TTC549 (cell line): ENCODE measurements around the gene DCST1.

Experiments used
- FAIRE-seq: peaks from 2 replicates; lab custom pipeline; 2012; peaks lifted over from hg19 to GRCh38; lab: Jason Lieb, UNC

The DCST1 gene

DNA sequence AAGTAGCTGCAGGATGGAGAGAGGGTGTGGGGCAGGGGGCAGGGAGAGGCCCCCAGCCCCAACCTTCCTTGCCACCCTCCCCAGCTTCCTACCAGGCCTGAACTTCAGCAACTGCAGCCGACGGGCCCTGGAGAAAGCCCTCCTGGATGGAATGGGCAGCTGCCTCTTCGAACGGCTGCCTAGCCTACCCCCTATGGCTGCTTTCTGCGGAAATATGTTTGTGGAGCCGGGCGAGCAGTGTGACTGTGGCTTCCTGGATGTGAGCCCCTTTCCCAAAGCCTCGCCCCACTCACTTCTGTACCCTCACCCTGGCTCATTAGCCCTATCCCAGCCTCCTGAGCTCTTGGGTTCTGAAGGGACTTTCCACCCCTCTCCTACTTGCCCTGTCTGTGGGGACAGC is 23.5 kb downstream of the DCST1 start:
- no peak for FAIRE-seq

DNA sequence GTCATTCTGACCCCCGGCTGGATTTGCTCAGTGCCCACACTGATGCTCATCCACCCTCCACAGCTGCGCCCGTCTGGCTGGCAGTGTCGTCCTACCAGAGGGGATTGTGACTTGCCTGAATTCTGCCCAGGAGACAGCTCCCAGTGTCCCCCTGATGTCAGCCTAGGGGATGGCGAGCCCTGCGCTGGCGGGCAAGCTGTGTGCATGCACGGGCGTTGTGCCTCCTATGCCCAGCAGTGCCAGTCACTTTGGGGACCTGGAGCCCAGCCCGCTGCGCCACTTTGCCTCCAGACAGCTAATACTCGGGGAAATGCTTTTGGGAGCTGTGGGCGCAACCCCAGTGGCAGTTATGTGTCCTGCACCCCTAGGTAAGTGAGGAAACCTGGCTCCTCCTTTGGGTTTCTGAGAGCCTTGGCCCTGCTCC is 24.2 kb downstream of the DCST1 start:
- no peak for FAIRE-seq

DNA sequence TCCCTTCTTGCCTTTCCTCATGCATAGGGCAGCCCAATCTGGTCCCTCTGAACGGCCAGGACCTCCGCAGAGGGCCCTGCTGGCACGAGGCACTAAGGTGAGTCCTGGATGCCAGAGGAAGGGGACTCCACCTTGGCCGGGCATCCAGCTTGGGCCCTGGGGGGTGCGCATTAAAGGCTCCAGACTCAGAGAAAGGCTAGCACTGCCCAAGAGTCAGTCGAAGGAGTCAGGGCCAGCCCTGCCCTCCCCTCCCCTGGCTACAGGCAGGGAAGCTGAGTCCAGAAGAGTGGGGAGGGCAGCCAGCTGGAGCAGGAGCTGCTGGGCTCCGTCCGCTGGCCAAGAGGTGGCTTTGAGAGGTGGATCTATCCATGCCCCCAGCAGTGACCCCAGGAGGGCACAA is 27.1 kb downstream of the DCST1 start:
- no peak for FAIRE-seq

DNA sequence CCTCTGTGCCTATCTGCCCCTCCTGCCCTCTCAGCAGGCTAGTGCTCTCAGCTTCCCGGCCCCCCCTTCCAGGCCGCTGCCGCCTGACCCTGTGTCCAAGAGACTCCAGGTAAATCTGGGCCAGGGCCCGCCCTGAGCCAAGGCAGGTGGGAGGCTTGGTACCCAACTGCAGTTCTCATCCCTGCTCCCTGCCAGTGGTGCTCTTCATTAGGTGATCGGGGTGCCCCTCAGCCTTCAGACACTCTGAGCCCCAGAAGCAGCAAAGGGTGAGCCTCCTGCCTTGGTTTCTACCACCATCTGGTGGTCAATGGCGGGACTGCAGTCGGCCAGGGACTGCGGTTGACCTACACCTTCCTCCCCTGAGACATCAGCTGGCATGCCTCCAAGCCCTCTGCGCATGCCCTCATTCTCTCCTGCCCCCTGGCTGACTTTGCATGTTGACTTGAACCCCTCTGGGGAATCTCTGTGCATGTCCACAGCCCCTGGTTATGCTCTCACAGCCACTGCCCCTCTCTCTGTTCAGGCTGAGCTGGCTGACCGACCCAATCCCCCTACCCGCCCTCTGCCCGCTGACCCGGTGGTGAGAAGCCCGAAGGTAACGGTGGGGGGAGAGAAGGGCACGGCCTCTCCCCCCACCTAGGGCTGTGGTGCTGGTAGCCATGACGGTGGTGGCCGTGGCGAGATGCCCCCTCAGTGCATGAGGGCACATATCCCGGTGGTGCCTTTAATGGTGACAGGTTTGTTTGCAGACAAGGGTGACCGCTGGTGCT is 27.9 kb downstream of the DCST1 start:
- peak; percentile 90 for FAIRE-seq

- FAIRE-seq = no peak
These were observed 28.6 kb downstream of the DCST1 start for GRCh38 chr1:155062151-155062686.

GRCh38 chr1:155062702-155063411 is 29.2 kb downstream of the DCST1 start:
- peak; percentile 45 for FAIRE-seq

- peak; percentile 96 for FAIRE-seq
These were observed 30.0 kb downstream of the DCST1 start, which contains the start of gene EFNA4 for GRCh38 chr1:155063550-155064110. Gene EFNA4 (plus strand): TSS chr1:155063740. CDS start chr1:155063824, 84 bp downstream.

- FAIRE-seq = no peak
These were observed 30.6 kb downstream of the DCST1 start for GRCh38 chr1:155064111-155064831.

DNA sequence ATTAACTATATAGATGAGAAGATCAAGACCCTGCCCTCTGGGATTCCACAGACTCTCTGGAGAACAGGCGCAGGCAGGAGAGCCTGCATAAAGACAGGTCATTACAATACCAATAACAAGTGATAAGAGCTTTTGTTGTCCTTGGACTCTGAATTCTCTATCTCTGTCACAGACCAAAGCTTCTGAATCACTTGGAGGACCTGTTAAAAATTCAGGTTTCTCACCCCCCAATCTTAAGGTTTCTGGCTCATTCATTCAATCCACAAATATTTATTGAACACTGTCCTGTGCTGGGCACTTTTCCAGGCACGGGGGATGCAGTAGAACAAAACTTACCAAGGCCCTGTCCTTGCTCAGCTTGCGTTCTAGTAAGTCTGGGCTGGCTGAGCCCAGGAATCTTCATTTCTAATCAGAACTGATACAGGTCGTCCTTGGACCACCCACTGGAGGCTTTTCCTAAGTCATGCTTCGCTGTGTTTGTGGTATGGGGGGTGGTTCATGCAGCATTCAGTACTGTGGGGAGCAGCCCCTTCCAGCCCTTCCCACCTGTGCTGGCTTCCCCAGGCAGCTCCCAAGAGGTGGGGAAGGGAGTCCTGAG is 31.3 kb downstream of the DCST1 start:
- no peak for FAIRE-seq

DNA sequence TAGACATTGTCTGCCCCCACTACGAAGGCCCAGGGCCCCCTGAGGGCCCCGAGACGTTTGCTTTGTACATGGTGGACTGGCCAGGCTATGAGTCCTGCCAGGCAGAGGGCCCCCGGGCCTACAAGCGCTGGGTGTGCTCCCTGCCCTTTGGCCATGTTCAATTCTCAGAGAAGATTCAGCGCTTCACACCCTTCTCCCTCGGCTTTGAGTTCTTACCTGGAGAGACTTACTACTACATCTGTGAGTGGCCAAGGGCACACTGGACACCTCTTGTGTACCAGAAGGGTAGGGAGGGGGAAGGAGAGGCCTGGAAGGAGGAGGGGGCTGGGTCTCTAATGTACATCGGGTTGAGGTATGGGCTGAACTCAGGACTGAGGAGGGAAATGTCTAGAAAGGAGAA is 33.2 kb downstream of the DCST1 start:
- no peak for FAIRE-seq

- no peak for FAIRE-seq
These were observed 35.0 kb downstream of the DCST1 start for GRCh38 chr1:155068599-155068998.

DNA sequence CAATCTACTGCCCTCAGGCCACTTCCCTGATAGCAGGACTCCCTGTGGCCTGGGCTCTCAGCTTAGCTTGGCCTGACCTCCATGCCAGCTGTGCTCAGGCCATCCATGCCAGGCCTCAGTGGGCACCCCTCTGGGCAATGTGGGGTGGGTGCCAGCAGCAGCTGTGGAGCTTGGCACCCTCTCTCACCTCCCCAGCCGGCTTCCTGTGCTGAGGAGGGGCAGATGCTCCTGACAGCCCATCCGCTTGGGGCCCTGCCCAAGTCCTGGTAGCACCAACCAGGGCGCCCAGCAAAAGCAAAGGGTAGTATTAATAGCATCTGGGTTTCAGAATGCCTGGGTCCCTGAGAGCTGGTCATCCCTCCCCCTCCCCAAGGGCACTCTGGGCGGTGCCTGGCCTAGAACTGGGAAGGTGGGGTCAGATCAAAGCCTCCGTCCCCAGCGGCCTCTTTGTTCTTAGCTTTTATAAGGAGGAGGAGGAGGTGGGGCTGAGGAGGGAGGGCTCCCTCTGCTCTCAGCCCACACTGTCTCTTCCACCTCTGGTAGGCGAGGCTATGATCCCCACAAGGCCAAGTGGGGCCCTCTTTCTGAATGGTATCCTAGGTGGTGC is 36.0 kb downstream of the DCST1 start:
- FAIRE-seq = no peak

- no peak for FAIRE-seq
These were observed 36.6 kb downstream of the DCST1 start for GRCh38 chr1:155070158-155070621.

DNA sequence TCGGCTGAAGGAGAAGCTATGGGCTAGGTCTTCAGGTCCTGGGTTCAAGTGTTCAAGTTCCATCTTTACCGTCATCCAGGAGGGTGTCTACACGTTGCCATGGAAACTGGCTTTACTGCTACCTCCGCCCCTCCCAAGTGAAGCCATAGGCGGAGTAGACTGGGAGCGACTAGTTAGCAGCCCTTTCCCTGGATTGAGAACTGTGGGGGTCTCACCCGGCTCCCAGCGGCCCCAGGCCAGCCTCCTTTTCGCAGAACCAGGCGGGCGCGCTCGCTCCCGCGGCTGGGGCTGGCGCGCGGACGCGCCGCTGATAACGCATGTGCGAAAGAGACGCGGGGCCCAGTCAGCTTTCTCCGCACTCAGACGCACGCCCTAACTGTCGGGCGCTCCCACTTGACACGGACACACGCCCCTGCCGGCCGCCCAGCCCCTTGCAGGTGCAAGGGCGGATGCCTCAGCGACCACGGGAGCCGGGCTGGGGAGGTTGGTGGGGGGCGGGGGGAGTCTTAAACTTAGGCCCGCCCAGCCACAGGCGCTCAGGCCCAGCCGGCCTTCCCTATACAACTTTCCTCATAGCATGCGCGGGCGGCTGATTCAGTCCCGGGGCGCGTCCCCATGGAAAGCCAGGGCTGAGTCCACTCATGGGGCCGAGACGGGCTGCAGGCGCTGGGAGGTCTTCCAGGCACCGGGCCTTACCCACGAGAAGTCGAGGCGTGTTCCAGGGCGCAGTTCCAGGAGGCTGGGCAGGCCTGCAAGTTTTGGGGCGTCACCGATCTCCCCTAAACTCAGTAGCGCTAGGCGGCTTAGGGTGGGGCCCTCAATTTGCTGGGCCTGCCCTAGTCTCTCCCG is 37.3 kb downstream of the DCST1 start:
- FAIRE-seq = no peak

DNA sequence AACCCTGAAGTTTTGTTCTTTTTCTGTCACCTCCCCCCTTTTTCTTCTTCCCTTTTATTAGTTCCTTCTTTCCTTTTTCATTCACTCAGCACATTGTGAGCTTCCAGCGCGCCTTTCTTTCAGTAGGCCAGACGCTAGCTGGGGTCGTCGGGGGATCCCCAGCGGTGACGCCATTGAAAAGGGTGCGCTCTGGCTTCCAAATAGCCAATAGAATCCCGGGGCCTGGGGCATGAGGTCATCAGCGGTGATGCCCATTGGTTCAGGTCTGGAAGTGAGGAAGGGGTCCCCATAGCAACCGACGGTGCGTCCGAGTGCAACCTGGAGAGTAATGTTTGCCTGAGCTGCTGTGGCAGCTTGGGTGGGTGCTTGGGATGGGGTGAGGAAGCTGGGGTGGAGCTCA is 38.1 kb downstream of the DCST1 start:
- FAIRE-seq = no peak

- no peak for FAIRE-seq
These were observed 39.1 kb downstream of the DCST1 start for GRCh38 chr1:155072531-155073289.

DNA sequence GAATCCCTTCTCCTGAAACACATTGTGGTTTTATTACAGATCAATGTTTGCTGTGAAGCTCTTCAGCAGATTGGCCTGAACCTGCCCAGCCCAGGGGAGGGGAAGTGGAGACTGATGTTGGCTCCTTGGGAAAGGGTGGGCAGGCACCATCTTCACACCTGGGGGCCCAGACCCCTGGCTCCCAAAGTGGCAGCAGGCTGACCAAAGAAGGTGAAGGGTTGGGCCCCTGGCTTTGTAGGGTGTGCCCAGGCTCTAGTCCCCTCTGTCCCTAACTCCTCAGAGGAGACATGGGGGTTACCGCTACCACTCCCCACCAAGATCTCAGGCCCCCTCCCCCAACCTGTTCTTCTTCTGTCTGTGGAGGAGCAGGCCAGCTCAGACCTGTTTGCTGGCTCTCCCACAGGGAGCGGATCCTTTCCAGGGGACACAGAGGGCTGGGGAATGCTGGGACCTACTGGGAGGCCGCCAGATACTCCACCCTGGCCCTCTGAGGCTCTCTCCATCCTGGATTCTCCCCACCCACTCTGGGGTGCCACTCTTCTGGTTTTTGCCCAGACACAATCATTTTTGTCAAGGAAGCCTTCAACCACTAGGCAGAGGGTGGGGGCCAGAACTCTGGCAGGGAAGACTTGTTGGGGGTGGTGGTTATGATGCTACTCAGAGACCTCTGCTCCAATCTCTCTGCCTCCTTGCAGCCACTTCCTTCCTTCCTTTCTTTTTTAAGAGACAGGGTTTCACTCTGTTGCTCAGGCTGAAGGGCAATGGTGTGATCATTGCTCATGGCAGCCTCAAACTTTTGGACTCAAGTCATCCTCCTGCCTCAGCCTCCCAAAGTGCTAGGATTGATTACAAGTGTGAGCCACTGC is 40.0 kb downstream of the DCST1 start:
- FAIRE-seq = no peak

DNA sequence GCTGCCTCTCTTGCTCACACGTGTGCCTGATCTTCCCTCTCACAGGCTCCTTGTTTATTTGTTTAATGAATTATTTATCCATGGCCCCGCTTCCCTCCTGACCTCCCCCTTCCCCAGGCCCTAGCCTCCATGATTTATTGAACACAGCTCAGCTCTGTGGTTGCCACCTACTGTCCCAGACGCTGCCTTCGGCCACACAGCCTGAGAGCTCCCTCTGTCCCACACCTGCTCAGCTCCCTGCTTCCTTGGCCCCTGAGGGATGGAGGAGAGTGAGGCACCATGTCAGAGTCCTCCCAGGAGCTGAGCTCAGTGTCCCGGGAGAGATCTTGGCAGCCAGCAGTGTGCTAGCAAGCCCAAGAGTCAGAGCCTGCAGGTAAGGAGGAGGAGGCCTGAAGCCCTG is 41.9 kb downstream of the DCST1 start:
- no peak for FAIRE-seq

- FAIRE-seq = no peak
These were observed 42.7 kb downstream of the DCST1 start for GRCh38 chr1:155076371-155076770.
